Measurements from ENCODE around the gene GMCL1. TPM values are rescaled to one million over a fixed set of nuclear protein-coding genes. Genes with fewer than 3 reads are reported as not detected.

The GMCL1 gene
- total and polyA plus RNA-seq, 9 of the 15 experiments (the other 6 are each of a cell fraction or from before 2014, with no cell fraction given), result 7.0 to 27.3 (median 15.4) TPM

- TF ChIP-seq ZBTB40 (IDR thresholded peaks at IDR 0.05) (no peak), ZBTB40 (CRISPR knock-in tag; IDR thresholded peaks at IDR 0.05) (no peak), GTF2E2 (tag; IDR thresholded peaks at IDR 0.05) (0 out of 2 replicates have a peak, but pooled peaks have one; percentile 29), BHLHE40 (IDR thresholded peaks at IDR 0.05; ENCODE audit: low read length) (peak; percentile 33; the same call in 1 of the 2 replicates), ZBTB33 (CRISPR knock-in tag; IDR thresholded peaks at IDR 0.05) (no peak)
Measured at GRCh38 chr2:69798290-69798908, 31.1 kb upstream of the GMCL1 start (continued).
